NCI-H82 treated with DMSO at 0.1 percent for 48 hours (cell line): ENCODE results near the gene C12orf56.

Source experiments
- DNase-seq: peaks from one replicate; lab custom pipeline; 2025; ENCODE audit not compliant: unreplicated experiment; lab: John Stamatoyannopoulos, UW

Gene C12orf56, protein sequence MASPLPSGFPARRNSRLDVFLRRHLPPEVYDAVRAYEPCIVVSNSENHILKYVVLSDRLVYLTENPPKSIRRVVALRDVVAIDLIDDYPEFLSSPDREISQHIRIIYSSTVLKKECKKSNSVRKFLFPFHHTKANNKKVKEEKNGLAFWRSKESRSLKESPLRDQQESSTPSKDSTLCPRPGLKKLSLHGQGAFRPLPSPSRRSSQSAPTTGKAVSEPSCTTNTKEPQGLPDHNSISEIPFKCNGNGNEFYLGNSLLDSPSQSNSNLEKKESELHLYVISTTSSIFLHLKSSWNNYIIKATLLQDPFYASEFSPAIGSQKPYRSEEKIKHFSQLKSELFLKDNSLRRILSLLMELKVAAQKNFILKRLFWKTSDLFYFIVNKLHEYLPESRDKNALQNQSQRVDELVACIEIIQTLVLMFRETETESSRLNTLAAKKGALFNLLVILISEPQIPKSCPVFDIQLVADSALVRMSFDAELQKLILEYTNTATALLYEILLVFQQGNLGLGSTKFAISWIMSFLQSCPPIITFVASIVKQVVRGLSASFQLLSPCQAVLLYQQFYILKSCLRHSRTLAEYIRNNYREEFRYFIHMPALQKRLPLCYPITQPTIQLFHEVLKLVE

DNA sequence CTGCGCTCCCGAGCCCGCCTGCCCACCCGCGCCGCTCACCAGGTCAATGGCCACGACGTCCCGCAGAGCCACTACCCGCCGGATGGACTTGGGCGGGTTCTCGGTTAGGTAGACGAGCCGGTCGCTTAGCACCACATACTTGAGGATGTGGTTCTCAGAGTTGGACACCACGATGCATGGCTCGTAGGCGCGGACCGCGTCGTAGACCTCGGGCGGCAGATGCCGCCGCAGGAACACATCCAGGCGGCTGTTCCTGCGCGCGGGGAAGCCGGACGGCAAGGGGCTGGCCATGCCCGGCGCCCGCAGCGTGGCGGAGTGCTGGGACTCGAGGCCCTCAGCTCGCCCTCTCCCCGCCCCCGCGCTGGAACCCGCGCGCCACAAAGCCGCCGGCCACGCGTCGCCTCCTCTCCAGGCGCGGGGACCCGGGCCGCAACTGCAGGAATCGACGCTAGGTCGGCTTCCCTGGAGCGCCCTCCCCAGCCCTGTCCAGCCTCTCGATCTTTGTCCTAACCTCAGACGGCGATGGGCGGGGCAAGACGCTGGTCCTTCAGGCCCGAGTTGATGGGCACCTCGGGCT, at the start of gene C12orf56:
TSS of gene C12orf56 (minus strand) at position 484 of the 577 bp plus-strand sequence. CDS start at position 291, 193 bp downstream.
- no peak for DNase-seq

DNA sequence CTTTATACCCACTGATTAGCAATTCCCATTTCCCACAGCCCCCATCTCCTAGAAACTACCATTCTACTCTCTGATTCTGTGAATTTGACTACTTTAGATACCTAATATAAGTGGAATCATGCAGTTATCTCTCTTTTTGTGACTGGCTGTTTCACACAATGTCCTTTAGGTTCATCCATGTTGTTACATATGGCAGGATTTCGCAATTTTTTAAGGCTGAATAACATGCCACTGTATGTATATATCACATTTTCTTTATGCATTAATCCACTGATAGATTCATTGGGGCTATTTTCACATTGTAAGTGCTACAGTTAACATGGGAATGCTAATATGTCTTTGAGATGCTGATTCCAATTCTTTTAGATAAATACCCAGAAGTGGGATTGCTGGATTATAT, 49.5 kb upstream of the C12orf56 start:
- DNase-seq: no peak

DNA sequence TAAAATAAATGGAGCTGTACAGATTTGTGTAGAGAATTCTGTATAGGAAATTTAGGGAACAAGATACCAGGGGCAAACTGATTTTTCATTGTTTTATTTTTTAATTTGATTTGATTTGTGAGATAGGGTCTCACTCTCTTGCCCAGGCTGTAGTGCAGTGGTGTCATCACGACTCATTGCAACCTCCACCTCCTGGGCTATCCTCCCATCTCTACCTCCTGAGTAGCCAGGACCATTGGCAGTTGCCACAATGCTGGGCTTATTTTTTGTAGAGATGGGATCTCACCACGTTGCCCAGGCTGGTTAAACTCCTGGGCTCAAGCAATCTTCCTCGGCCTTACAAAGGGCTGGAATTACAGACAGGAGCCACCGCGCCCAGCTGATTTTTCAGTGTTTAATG, 43.4 kb upstream of the C12orf56 start:
- DNase-seq: no peak

DNA sequence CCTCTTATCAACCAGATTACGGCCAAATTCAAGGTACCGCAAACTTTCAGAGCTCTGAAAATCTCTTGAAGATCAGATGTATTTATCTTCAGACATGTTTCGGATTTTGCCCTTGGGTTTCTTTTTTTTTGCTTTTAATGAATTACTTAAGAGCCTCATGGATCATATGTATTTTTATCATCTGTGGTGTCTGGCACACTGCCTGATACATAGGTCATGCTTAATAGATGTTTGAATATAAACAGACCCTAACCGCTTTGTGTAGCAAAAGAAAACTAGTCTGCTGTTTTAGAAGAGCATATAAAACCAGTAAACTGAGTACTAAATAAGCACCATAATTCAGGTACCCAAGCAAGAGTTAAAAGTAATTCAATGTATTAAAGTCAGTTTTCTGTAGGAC, 41.2 kb upstream of the C12orf56 start:
- DNase-seq: no peak

DNA sequence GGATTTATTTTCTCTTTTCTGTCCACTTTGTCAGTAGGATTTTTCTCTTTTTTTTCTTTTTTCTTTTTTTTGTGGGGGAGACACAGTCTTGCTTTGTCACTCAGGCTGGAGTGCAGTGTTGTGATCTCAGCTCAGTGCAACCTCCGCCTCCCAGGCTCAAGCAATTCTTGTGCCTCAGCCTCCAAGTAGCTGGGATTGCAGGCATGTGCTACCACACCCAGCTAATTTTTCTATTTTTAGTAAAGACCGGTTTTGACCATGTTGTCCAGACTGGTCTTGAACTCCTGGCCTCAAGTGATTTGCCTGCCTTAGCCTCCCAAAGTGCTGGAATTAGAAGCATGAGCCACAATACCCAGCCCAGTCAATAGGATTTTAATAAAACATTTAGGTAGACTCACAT, 40.3 kb upstream of the C12orf56 start:
- DNase-seq: no peak

DNA sequence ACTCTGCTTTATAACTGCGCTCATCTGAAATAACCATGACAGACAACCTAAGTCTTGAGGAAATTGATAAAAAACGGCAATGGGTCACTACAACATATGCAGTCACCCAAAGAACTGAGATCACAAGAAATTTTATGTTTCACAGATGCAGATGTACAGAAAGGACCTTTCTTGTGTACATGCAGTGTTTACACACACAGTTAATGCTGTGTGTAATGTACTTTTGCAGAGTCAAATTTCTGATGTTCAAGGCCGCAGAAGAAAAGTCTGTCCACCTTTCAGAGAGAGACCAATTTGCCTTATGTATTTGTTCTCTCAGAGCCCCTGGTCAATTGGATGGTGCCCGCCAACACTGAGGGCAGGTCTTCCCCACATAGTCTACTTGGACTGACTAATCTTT, 38.4 kb upstream of the C12orf56 start:
- DNase-seq: no peak

DNA sequence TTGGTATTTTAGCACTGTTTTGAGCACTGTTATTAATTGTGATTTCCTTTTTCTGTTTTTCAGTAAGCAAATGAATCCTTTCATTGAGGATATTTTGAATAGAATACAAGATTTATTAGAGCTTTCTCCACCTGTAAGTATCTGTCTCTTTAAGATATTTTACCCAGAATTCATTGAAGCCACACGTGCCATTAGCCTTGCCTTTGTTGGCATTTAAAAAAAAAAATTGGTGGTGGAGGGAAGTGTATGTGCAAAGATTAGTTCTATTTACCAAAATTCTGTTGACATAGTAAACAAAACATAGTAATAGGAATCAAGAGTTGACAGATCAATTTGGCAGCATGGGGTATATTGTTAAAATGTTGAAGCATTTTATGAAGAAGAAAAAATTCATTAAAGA, 37.4 kb upstream of the C12orf56 start:
- no peak for DNase-seq

DNA sequence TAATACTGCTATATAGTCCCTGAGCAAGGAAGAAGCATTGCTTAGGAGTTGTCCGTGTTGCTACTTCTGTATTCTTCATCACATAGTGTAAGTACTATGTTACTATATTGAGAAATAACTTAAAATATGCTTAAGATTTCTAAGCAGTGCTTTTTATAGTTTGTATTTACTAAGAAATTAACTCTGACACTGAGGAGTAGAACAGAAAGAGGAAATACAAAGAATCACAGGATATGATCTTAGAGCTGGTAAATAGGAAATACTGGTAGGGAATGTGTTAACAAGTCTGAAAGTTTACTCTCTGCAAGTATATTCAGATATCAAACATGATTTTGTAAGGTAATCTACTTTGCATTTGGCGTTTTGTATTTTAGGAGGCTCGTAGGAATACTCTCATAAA, 29.1 kb upstream of the C12orf56 start:
- DNase-seq: no peak

DNA sequence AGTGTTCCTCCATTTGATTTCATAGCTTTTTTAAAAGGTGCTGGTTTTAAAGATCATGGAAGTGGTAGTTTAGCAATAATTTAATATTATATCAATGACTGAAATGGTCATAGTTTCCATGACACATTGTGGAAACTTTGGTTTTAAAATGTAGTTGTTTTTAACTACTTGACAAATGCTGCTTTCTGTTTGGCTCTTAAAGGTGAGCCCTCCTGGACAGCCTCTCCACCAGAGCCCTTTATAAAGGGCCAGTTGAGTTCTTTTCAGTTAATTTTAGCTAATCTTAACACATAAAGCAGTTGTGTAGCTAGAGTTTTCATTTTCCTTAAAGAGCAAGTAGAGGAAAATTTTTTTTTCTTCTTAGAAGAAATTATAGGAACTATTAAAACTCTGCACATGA, 27.7 kb upstream of the C12orf56 start:
- DNase-seq: no peak

DNA sequence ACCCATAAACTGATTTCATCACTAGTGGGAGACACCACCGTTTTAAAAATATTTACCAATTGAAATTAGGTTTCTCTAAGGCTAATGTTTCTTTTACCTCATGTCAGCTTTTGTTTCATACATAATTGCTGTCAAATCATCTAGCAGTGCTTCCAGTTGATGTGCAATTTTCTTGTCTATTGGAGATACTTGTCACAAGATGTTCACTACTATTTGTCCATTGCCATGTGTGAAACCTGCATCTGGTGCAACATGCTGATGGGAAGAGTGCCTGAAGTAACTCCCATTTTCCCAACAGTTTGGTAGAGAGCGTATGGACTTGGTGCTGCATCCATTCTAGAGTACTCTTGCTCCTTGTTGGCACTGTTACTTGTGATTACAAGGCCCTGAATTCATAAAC, 23.3 kb upstream of the C12orf56 start:
- DNase-seq: no peak

DNA sequence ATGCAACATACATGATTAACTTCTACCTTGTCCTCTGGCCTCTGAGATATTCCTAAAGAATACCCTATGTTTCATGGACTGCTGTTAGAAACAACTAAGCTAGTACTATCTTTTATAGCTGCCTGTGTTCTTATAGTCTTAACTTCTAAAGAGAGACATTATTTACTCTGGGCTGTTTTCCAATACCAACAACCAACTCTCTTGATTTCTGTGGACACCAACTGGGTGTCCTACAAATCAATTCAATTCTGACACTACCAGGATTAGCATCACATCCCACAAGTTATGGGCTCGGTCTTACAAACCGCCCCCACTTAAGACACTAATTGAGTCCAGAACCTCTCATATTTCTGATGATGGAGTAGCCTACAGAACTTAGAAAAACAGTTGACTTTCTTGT, 21.9 kb upstream of the C12orf56 start:
- no peak for DNase-seq

DNA sequence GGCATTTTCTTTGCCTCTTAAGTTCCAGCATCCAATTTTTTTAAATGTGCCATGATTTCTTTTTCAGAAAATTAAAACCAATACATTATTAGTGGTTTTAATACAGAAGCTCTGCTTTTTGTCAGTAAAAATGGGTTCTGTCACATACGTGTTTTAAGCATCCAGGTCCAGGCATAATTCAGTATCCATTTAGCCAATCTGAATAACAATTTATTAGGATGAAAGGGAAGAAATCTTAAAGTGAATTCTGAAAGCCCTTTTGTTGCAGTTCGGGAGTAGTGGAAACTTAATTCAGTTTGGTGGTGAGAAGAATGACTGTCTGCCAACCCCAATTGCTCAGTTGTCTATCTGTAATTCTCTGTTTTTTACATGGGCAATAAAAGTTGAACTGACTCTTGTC, 20.9 kb upstream of the C12orf56 start:
- no peak for DNase-seq

DNA sequence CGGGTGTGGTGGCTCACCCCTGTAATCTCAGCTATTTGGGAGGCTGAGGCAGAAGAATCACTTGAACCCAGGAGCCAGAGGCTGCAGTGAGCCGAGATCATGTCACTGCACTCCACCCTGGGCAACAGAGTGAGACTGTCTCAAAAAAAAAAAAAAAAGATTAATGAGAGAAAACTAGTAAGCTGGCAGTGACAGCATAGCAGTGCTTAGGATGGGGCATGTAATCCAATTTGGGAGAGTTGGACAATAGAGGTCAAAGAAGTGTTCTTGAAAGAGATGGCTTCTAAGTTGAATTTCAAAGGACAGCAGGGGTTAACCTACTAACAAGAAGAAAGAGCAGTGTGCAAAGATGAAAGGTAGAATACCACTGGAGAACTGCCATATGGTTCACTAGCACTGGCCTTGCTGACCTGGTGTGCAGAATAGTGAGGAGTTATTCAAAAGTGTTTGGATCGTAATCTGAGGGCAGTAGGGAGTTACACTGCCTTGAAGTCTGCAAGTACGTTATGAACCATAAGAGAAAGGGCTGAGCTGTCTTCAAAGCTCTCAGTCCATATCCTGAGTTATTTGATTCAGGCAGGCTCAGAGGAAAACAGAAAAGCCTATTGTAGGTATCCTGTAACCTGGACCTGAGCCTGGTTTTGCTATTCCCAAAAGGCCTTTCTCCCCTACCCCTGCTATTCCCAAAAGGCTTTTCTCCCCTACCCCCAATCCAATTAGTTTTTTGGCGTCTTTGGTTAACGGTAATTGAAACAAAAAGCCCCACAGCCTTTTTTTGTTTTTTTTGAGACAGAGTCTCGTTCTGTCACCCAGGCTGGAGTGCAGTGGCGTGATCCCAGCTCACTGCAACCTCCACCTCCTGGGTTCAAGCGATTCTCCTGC, 17.0 kb upstream of the C12orf56 start:
- DNase-seq: peak; percentile 23

DNA sequence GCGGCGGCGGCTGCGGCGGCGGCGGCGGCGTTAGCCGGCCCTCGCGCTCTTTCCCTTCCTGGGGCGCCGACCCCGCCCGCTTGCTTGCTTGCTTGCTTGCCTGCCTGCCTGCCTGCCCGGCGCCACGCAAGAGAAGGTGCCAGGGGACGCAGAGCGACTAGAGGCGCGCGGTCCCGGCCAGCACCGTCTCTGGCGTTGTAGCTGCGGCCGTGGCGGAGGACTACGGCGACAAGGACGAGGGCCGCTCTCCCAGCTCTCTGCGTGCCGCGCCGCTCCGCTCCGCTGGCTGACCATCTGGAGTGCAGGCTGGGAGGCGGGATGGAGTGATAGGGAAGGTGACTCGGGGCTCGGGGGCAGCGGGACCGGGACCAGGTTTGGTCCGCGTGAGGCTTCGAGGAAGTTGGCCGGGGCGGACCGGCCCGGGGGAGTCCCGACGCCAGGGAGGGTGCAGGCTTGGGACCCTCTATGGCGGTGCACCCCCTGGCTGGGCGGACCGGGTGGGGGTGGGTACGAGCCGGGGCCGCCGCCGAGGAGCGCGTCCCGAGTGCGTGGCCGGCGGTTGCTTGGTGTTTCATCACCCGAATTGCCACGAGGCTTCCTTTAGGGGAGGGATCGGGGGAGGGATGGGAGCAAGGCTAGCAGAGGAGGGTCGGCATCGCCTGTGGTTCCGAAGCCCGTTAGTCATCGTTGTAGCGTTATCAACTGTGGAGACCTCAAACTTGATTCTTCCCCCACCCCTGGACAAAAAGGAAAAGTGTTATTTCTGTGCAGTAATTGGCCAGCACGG, 14.1 kb upstream of the C12orf56 start:
- DNase-seq: no peak

DNA sequence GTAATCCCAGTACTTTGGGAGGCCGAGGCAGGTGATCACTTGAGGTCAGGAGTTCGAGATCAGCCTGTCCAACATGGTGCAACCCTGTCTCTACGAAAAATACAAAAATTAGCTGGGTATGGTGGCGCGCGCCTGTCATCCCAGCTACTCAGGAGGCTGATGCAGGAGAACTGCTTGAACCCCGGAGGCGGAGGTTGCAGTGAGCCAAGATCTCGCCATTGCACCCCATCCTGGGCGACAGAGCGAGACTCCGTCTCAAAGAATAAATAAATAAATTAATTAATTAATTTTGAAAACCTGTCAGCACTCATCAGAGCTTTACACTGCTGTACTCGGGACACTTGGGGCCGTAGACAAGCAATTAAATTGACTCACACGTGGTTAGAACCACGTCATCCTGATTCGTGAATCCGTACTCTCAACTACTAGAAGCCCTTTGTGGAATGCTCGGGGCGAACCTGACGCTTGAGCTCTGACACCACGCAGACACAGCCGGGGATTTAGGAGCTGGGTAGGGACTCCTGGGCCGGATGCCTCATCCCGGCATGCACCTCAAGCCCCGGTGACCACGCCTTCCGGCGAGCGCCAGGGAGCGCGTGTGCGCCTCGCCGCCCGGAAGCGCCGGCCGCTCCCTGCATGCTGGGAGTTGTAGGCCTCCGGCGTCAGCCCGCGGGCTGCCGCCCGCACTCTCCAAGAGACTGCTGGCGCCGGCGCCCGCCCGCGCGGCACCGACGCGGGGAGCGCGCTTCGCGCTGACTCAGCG, 13.3 kb upstream of the C12orf56 start, which contains the start of gene XPOT:
TSS of gene XPOT (plus strand) at position 686 of the 763 bp plus-strand sequence. CDS start 5,644 bp downstream, outside the sequence.
- peak; percentile 87 for DNase-seq

DNA sequence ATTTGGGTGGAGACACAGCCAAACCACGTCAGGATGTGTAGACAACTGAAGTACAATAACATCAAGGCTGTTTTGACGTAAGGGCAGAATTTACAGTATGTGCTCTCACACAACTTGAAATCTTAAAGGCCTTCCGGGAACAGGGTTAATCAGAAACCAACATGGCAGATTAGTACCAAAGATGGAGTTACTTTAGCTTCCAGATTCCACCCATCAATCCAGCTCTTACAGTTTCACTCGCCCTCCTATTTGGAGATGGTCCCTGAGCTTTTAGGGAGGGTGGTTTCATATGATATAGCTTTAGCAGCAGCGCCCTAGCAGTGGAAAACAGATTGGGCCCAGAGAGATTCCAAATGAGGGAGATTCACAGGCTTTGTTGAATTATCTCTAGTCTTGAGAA, 11.6 kb upstream of the C12orf56 start:
- DNase-seq: no peak

DNA sequence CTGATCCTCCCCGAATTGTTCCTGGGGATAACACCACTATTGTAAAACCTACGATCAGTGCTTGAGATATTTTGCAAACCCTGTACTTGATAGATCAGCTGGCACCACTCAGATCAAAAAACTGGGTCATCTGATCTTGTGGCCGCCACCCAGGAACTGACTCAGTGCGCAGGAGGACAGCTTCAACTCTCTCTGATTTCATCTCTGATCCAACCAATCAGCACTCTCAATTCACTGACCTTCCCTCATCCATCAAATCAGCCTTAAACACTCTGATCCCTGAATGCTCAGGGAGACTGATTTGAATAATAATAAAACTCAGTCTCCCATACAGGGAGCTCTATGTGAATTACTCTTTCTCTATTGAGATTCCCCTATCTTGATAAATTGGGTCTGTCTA, 9.5 kb upstream of the C12orf56 start:
- DNase-seq: no peak

DNA sequence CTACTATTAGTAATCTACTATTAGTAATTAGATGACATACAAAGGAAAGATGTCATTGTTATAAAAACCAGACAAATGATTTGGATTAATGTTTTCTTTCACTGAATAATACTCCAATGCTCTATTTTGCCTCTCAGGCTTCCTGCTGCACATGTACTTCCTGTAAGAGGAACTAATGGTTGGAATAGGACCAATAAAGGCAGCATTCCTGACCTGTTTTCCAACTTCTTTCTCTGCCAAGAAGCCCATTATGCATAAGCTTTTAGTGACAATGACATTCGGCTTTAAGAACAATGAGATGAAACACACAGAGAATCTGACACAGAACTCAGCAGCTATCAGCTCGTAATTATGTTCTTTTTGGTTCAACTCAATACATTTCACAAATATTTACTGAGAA, 5.2 kb upstream of the C12orf56 start:
- DNase-seq: no peak

DNA sequence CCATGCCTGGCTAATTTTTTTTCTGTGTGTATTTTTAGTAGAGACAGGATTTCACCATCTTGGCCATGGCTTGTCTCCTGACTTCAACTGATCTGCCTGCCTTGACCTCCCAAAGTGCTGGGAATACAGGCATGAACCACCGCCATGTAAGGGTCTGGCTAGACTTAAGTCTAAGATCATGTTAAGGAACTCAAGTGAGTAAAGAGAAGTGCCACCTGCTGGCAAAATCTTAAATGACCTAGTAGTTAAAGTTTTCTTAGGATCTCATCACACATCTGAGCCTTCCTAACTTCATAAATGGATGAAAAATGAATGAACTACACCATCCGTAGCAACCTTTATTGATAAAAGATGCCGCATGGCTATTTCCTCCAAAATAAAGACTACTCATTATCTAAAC, 1.7 kb upstream of the C12orf56 start:
- no peak for DNase-seq

DNA sequence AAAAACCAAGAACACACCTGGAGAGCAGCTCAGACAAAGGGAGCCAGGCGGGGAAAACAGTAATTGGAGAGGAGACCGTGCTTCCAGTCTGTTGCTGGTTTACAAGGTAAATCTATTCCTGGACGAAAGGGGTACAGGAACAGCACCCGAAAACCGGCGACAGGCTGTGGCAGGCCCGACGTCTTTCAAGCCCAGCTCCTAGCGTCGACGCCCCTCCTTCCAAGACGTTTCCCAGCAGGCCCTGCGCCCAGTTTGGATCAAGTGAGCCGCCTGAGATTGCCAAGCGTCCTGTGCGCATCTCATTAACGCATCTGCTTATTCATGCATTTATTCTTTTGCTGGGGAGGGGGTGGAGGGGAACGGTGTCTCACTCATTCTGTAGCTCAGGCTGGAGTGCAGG, 1.4 kb downstream of the C12orf56 start:
- no peak for DNase-seq
